Measurements from ENCODE around the gene CSRP2. TPM values are rescaled to one million over a fixed set of nuclear protein-coding genes. Genes with fewer than 3 reads are reported as not detected.

Gene CSRP2
- polyA plus RNA-seq, 1 donor (not counting 4 experiments of a cell fraction or from before 2014, with no cell fraction given): 74.9 TPM

GRCh38 chr12:76921891-76922664 lies 43.3 kb upstream of the CSRP2 start:
- Histone ChIP-seq H3K9me1 (ENCODE audit: control insufficient read depth, extremely low read depth, insufficient read depth, low read length) (no peaks in the 10 kb centered on the region), H3K9me3 (ENCODE audit: control insufficient read depth, low read depth, low read length) (no peaks in the 10 kb centered on the region), H3K27ac (ENCODE audit: control insufficient read depth, insufficient read depth, low read length) (no peak overlapping the region), H3K9ac (ENCODE audit: control insufficient read depth, extremely low read depth, insufficient read depth, low read length) (no peak overlapping the region), H3K4me3 (ENCODE audit: control insufficient read depth in 2 of 3, extremely low read depth in 1 of 3, insufficient read depth in 2 of 3, low read depth in 1 of 3, low read length in 3 of 3) (no peak overlapping the region), H3K27me3 (ENCODE audit: control insufficient read depth, extremely low read depth, insufficient read depth, low read length) (no peaks in the 10 kb centered on the region), H4K20me1 (ENCODE audit: control insufficient read depth, extremely low read depth, insufficient read depth, low read length) (no peaks in the 10 kb centered on the region), H3K79me2 (ENCODE audit: control insufficient read depth, insufficient read depth, low read length) (no peaks in the 10 kb centered on the region), H3K36me3 (ENCODE audit: control insufficient read depth in 2 of 2, extremely low read depth in 1 of 2, insufficient read depth in 2 of 2, low read length in 2 of 2) (no peaks in the 10 kb centered on the region), H3K4me1 (ENCODE audit: control insufficient read depth, extremely low read depth, insufficient read depth, low read length) (no peaks in the 10 kb centered on the region), H2AFZ (ENCODE audit: control insufficient read depth, low read length) (no peak overlapping the region), H3K4me2 (ENCODE audit: control insufficient read depth, extremely low read depth, insufficient read depth, low read depth, low read length) (no peak overlapping the region)
- TF ChIP-seq CTCF (optimal IDR thresholded peaks at IDR 0.05 in 1 of 3, IDR thresholded peaks at IDR 0.05 in 1 of 3, conservative IDR thresholded peaks at IDR 0.05 in 1 of 3; ENCODE audit: extremely low read depth in 1 of 3, insufficient read depth in 2 of 3, low read length in 3 of 3): no peak
- no peak for TF ChIP-seq EZH2 (IDR thresholded peaks at IDR 0.05; ENCODE audit: low read length)
- FAIRE-seq (no peak), DNase-seq (ENCODE audit: low read depth, low spot score) (no peak)
- dilution Hi-C loops (cut with MboI; ENCODE audit: extremely low pct_ligation_motif_present, low sequenced_read_pairs): no loop called here

- dilution Hi-C loops (cut with MboI; ENCODE audit: extremely low pct_ligation_motif_present, low sequenced_read_pairs): no loop called here
- no peak overlapping the region for H3K9ac ChIP-seq (ENCODE audit: control insufficient read depth, extremely low read depth, insufficient read depth, low read length)
- FAIRE-seq: no peak
- H3K9me3 ChIP-seq (ENCODE audit: control insufficient read depth, low read depth, low read length): no peaks in the 10 kb centered on the region
- H3K27me3 ChIP-seq (ENCODE audit: control insufficient read depth, extremely low read depth, insufficient read depth, low read length): no peaks in the 10 kb centered on the region
- no peaks in the 10 kb centered on the region for H3K79me2 ChIP-seq (ENCODE audit: control insufficient read depth, insufficient read depth, low read length)
- no peaks in the 10 kb centered on the region for H3K36me3 ChIP-seq (ENCODE audit: control insufficient read depth in 2 of 2, extremely low read depth in 1 of 2, insufficient read depth in 2 of 2, low read length in 2 of 2)
- no peak overlapping the region for H2AFZ ChIP-seq (ENCODE audit: control insufficient read depth, low read length)
- H3K27ac ChIP-seq (ENCODE audit: control insufficient read depth, insufficient read depth, low read length): no peak overlapping the region
- DNase-seq (ENCODE audit: low read depth, low spot score): no peak
- no peaks in the 10 kb centered on the region for H4K20me1 ChIP-seq (ENCODE audit: control insufficient read depth, extremely low read depth, insufficient read depth, low read length)
- no peak overlapping the region for H3K4me2 ChIP-seq (ENCODE audit: control insufficient read depth, extremely low read depth, insufficient read depth, low read depth, low read length)
- no peak overlapping the region for H3K4me3 ChIP-seq (ENCODE audit: control insufficient read depth in 2 of 3, extremely low read depth in 1 of 3, insufficient read depth in 2 of 3, low read depth in 1 of 3, low read length in 3 of 3)
- TF ChIP-seq CTCF (optimal IDR thresholded peaks at IDR 0.05 in 1 of 3, IDR thresholded peaks at IDR 0.05 in 1 of 3, conservative IDR thresholded peaks at IDR 0.05 in 1 of 3; ENCODE audit: extremely low read depth in 1 of 3, insufficient read depth in 2 of 3, low read length in 3 of 3): no peak
- no peak for TF ChIP-seq EZH2 (IDR thresholded peaks at IDR 0.05; ENCODE audit: low read length)
- H3K4me1 ChIP-seq (ENCODE audit: control insufficient read depth, extremely low read depth, insufficient read depth, low read length): no peaks in the 10 kb centered on the region
- H3K9me1 ChIP-seq (ENCODE audit: control insufficient read depth, extremely low read depth, insufficient read depth, low read length): no peaks in the 10 kb centered on the region
Observed at GRCh38 chr12:76921100-76921471, 42.3 kb upstream of the CSRP2 start.

Measured in keratinocyte (primary cell).